Activated naive CD4-positive, alpha-beta T cell treated with Interleukin-2 at 50 U/mL for 16 hours (primary cell): ENCODE results near the gene ABRACL.
"Not testable (repeated sequence)": the region's sequence is repeated elsewhere in the genome, so short reads cannot be mapped to it uniquely, and the experiment has no call there.

Experiments used
- DNase-seq: peaks from one replicate; pipeline ENCODE4 v3.0.0-alpha.2; 2020

The ABRACL gene

DNA sequence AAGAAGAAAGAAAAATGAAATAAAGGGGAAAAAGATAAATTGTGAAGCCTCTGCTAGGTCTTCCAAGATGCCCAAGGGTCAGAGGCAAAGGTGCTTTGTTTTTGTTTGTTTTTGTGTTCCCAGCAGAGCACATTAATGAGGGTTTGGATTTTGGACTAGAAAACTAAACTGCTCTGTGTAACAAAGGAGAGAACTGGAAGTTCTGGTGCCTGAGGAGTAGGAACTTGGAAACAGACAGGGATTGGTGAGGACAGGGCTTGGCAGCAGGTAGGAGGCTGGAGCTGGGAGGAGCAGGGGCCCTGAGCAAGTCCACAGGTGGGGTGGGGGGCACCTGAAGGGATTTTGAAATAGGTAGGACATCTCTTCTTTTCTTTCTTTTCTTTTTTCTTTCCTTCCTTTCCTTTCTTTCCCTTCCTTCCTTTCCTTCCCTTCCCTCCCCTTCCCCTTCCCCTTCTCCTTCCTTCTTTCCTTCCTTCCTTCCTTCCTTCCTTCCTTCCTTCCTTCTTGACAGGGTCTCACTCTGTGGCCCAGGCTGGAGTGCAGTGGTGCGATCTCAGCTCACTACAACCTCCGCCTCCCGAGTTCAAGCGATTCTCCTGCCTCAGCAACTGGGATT is 15.3 kb upstream of the ABRACL start:
- DNase-seq: no peak

- DNase-seq: no peak
These were observed 13.6 kb upstream of the ABRACL start for GRCh38 chr6:139014945-139015344.

GRCh38 chr6:139016337-139017213 is 12.0 kb upstream of the ABRACL start:
- no peak for DNase-seq

GRCh38 chr6:139017227-139017626 is 11.3 kb upstream of the ABRACL start:
- no peak for DNase-seq

DNA sequence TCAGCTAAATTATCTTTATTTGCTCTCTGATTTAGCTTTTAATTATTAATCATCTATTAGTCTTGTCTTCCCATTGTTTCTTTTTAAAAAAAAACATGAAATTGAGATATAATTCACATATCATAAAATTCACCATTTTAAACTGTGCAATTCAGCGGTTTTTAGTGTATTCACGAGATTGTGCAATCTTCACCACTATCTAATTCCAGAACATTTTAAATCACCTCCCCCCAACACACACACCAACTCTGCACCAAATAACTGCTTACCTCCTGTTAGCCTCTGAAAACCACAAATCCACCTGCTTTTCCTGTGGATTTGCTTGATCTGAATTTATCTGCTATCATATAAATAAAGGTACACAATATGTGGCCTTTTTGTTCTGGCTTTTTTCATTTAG is 8.8 kb upstream of the ABRACL start:
- no peak for DNase-seq

DNA sequence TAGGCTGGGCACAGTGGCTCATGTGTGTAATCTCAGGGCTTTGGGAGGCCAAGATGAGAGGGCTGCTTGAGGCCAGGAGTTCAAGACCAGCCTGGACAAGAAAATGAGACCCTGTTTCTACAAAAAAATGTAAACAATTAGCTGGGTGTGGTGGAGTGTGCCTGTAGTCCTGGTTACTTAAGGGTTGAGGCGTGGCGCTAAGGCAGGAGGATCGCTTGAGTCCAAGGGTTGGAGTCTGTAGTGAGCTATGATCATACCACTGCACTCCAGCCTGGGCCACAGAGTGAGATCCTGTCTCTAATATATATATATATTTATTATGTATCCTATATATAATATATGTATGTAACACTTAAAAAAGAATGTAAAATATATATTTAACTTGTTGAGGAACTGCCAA is 7.9 kb upstream of the ABRACL start:
- no peak for DNase-seq

DNA sequence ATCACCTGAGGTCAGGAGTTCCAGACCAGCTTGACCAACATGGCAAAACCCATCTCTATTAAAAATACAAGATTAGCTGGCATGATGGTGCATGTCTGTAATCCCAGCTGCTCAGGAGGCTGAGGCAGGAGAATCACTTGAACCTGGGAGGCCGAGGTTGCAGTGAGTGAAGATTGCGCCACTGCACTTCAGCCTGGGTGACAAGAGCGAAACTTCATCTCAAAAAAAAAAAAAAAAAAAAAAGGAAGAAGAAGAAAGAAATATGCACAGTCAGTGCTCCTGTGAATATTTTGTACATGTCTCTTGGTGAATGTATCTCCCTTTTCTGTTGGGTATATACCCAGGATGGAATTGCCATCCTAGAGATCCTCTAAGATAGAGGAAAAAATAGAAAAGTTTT is 3.1 kb upstream of the ABRACL start:
- DNase-seq: not testable (repeated sequence)

DNA sequence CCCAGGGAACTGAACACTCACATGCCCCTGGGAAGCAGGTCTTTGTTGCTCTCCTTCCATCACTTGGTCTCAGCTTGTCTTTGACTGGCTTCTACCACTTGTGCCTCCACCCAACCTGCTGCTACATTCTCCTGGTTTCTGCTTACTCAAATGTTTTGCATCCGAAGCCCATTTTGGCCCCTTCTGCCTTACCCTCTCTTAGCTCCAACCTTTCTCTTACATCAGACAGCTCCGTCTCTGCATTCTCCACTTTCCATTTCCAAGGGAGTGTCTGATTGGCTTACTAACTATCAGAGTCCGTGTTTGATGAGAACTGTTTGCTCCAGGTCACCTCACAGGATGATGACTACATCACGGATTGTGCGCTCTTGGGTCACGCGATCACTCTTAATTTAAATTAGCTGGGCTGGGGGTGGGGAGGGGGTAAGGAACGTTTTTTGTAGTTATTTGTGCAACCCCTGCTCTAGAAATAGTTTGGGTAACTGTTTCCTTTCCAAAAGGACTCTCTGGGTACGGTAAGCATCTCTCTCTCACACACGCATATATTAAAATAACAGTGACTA is 844 bp upstream of the ABRACL start:
- peak; percentile 59 for DNase-seq

- DNase-seq: no peak
These were observed 309 bp upstream of the ABRACL start for GRCh38 chr6:139028215-139028657.

DNA sequence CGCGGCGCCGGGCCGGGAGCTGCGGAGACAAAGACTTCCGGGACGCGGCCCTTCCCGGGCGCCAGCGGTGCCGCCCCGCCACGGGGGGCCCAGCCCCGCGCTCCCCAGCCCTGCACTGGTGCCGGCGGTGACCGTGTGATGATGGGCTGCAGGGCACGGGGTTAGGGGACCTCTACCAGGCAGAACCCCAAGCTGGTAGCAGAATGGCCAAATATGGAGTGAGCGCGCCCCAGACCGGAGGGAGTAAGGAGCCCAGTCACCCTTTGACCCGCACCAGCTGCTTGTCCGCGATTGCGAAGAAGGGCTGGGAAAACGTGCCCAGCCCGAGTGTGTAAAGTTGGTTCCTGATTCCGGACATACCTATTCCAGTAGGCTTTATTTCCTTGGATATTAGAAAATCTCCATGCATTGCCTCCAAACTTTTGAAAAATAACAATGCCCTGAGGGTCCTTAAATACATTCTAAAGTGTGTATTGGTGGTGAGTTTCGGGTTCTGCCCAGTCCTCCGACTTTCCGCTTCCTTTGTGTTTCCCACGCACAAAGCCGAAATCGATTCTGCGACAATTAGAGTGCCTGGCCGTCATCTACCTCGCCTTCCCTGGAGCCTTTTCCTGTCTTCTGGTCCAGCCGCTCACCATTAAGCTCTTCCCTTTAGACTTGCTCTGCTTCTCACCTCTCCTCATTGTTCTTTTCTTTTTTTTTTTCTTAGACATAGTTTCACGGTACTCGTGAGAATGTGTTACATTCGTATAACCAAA is 1.1 kb downstream of the ABRACL start:
- DNase-seq: peak; percentile 16

DNA sequence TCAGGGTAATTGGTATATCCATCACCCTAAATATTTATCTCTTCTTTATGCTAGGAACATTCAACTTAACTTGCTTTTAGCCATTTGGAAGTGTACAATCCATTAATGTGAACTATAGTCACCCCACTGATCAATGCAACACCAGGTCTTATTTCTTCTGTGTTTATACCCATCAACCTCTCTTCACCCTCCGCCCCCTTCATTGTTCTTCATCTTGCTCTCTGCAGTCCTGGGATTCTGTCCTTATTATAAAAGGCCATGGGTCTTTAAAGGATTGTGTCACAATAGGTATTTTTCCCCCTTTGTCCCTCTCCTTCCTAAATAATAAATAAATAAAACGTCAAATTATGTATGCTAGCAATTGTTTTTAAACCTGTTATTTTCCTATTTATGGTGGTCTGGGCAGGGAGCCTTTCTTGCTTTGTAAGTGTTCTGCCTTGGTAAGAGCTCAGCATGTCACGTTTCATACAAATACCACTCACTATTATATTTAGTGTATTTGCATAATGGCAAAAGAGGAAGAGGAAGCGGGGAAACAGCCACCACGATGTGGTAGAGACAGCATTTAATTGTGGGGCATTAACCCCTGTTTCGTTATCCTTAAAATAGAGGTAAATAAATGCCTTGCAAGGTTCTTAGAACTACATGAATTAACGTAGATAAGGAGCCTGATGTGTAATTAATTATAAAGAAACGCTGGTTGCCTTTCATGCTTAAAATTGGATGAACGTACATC is 1.9 kb downstream of the ABRACL start:
- DNase-seq: no peak

DNA sequence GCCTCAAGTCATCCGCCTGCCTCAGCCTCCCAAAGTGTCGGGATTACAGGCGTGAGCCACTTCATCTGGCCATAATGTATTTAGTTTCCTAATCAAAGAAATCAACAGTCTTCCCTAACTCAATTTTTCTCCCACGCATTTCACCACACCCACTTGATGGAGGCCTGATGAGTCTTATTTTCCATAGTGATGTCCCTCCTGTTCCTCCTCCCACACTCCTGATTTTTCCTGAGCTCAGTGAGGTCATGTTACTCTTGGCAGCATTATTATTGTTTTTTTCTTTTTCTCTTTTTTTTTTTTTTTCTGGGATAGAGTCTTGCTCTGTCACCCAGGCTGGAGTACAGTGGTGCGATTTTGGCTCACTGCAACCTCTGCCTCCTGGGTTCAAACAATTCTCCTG is 8.9 kb downstream of the ABRACL start:
- DNase-seq: no peak

DNA sequence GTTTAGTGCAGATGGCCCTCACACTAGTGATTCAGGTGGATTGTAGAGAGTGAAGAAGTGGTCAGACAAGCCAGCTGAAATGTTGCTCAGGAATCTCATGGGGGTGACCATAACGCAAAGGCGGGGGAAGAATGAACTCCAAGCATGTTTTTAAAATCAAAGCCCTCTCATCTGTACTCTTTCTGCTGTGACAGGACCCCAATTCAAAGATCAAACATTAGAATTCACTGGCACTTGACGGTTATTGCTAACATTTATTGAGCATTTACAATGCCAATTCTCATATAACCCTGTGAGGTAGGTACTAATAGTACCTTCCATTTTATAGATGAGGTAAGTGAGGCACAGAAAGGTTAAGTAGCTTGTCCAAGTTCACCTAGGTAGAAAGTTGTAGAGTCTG is 15.7 kb downstream of the ABRACL start:
- DNase-seq: no peak

DNA sequence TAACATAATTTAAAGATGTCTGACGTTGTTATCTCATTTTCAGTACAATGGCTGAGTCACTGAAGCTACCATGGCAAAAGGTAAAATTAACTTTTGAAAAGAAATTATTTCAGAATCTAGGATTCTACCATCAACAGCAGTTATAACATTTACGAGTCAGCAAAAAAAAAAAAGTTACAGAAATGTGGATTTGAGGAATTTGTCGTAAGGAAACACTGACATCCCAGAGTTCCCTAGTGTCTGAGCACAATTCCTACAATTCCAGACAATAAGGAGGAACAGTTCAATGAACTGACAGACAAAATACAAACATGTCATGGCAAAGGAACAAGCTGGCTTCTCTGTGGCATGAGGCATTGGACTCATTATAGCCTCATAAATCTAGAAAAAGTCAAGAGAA is 19.1 kb downstream of the ABRACL start:
- DNase-seq: no peak

DNA sequence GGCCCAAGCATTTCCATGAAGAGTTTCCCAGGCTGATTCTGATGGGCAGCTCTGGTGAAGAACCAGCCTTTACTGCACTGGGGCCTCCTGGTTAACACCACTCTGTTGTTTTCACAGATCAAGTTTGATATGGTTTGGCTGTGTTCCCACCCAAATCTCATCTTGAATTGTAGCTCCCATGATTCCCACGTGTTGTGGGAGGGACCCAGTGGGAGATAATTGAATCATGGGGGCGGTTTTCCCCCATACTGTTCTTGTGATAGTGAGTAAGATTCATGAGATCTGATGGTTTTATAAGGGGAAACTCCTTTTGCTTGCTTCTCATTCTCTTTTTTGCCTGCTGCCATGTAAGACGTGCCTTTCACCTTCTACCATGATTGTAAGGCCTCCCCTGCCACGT is 20.4 kb downstream of the ABRACL start:
- not testable (repeated sequence) for DNase-seq

DNA sequence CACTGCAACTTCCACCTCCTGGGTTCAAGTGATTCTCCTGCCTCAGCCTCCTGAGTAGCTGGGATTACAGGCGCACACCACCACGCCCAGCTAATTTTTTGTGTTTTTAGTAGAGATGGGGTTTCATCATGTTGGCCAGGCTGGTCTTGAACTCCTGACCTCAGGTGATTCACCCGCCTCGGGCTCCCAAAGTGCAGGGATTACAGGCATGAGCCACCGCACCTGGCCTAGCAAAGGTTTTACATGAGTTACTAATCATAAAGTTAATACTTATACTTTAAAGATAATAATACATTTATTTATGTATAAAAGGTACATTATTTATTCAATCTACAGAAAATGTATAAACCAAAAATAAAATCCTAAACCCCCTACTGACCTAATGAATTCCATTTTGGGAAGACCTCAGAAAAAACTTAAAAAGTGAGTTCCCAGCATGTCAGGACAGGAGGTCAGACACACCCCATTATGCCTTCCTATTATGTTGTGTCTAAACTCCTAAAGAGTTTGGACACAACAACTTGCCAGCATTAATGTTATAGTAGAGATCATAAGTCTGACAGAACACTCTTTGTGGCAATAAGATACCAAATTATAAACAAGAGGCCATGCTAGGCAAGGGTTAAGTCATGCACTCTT is 21.7 kb downstream of the ABRACL start:
- not testable (repeated sequence) for DNase-seq

- no peak for DNase-seq
These were observed 22.3 kb downstream of the ABRACL start for GRCh38 chr6:139050770-139051313.

GRCh38 chr6:139051396-139052060 is 23.0 kb downstream of the ABRACL start:
- no peak for DNase-seq

DNA sequence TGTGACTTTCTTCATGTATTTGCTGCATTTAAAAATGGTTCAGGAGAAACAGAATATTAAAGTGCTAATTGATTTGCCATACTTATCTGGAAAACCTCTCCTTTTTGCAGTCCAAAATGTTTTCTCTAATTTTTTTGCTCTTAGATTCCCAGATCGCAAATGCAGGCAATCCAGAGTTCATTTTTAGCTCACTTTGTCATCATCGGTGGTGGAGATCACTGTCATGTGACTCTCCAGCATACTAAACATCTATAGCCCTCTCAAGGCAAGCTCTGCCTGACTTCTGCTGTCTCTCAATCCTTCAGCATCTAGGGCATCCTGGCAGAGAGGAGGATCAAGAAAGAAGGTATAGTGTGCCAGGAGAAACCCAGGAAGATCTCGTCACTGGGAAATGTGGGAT is 24.8 kb downstream of the ABRACL start:
- DNase-seq: no peak

- no peak for DNase-seq
These were observed 25.5 kb downstream of the ABRACL start for GRCh38 chr6:139054001-139054400.

DNA sequence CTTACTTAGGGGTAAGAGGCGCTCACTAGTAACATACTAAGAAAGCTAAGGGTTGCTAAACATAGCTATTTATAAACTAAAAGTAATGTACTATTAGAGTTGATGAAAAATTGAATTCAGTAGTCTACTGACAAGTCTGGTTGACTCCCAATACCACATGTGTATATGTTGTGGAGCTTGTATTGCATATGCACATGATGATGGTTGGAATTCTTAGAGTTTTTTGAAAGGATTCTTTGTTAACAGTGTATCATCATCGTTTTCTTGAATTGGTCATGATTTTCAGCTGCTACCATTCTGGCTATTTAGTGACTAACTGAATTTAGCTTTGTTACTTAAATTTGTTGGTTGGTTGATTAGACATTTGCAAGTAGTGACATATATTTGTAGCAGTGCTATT is 27.2 kb downstream of the ABRACL start:
- no peak for DNase-seq
